H9 (cell line): ENCODE data around the gene TMSB15A. TPM values are rescaled to one million over a fixed set of nuclear protein-coding genes. Genes with fewer than 3 reads are reported as not detected.

Experiments used
- DNase-seq: peaks from one replicate; pipeline ENCODE4 v3.0.0-alpha.2; 2017
- H2AFZ ChIP-seq: one replicate; pipeline ENCODE4 v1.6.1; 2013; ENCODE audit warnings: mild to moderate bottlenecking, low read length, control low read depth, moderate library complexity
- H2AK5ac ChIP-seq: 2 replicates; pipeline ENCODE4 v1.6.1; 2013; ENCODE audit warnings: low read length, control low read depth, mixed read lengths; ENCODE audit not compliant: insufficient read length
- H2BK120ac ChIP-seq: one replicate; pipeline ENCODE4 v1.6.1; 2013; ENCODE audit warnings: low read depth, mild to moderate bottlenecking, low read length, control low read depth, inconsistent platforms; ENCODE audit not compliant: poor library complexity, severe bottlenecking
- H2BK12ac ChIP-seq: 2 replicates; pipeline ENCODE4 v1.6.1; 2013; ENCODE audit warnings: low read length, control low read depth, mixed read lengths, low read depth; ENCODE audit not compliant: insufficient read length
- H2BK15ac ChIP-seq: 2 replicates; pipeline ENCODE4 v1.6.1; 2013; ENCODE audit warnings: low read depth, low read length, control low read depth
- H2BK20ac ChIP-seq: one replicate; pipeline ENCODE4 v1.6.1; 2013; ENCODE audit warnings: low read depth, mild to moderate bottlenecking, low read length, control low read depth, inconsistent platforms; ENCODE audit not compliant: poor library complexity, severe bottlenecking
- H2BK5ac ChIP-seq: 2 replicates; pipeline ENCODE4 v1.6.1; 2013; ENCODE audit warnings: low read length, control low read depth, mixed read lengths; ENCODE audit not compliant: insufficient read length
- H3K14ac ChIP-seq: 2 replicates; pipeline ENCODE4 v1.6.1; 2013; ENCODE audit warnings: low read length, control low read depth; ENCODE audit not compliant: insufficient read depth
- H3K18ac ChIP-seq: 2 replicates; pipeline ENCODE4 v1.6.1; 2013; ENCODE audit warnings: low read depth, mild to moderate bottlenecking, mixed read lengths, low read length, control low read depth; ENCODE audit not compliant: insufficient read length
- H3K23ac ChIP-seq: 2 replicates; pipeline ENCODE4 v1.6.1; 2013; ENCODE audit warnings: low read length, control low read depth, mixed read lengths, low read depth; ENCODE audit not compliant: insufficient read length
- H3K23me2 ChIP-seq: 2 replicates; pipeline ENCODE4 v1.6.1; 2013; ENCODE audit warnings: low read depth, mild to moderate bottlenecking, mixed read lengths, low read length, control low read depth; ENCODE audit not compliant: insufficient read length, poor library complexity, severe bottlenecking
- H3K27ac ChIP-seq: 2 replicates; pipeline ENCODE4 v1.5.1; 2013; ENCODE audit warnings: low read length, control low read depth, mixed read lengths, low read depth; ENCODE audit not compliant: insufficient read length
- H3K27me3 ChIP-seq: 2 replicates; pipeline ENCODE4 v1.6.1; 2013; ENCODE audit warnings: low read length, control low read depth, inconsistent platforms; ENCODE audit not compliant: insufficient read depth
- H3K4ac ChIP-seq: 2 replicates; pipeline ENCODE4 v1.6.1; 2013; ENCODE audit warnings: low read depth, mild to moderate bottlenecking, control low read depth, inconsistent platforms, low read length, moderate library complexity
- H3K4me1 ChIP-seq: 2 replicates; pipeline ENCODE4 v1.6.1; 2013; ENCODE audit warnings: low read length, control low read depth, inconsistent platforms; ENCODE audit not compliant: insufficient read depth
- H3K4me2 ChIP-seq: 2 replicates; pipeline ENCODE4 v1.6.1; 2013; ENCODE audit warnings: low read length, control low read depth, mixed read lengths; ENCODE audit not compliant: insufficient read length, insufficient read depth
- H3K56ac ChIP-seq: 2 replicates; pipeline ENCODE4 v1.6.1; 2013; ENCODE audit warnings: low read depth, mild to moderate bottlenecking, mixed read lengths, low read length, control low read depth; ENCODE audit not compliant: insufficient read length
- H3K79me1 ChIP-seq: 2 replicates; pipeline ENCODE4 v1.6.1; 2013; ENCODE audit warnings: low read depth, mild to moderate bottlenecking, moderate library complexity, low read length, control low read depth, inconsistent platforms; ENCODE audit not compliant: insufficient read depth, poor library complexity, severe bottlenecking
- H3K79me2 ChIP-seq: 2 replicates; pipeline ENCODE4 v1.6.1; 2013; ENCODE audit warnings: low read length, control low read depth, inconsistent platforms; ENCODE audit not compliant: insufficient read depth
- H3K9ac ChIP-seq: 2 replicates; pipeline ENCODE4 v1.6.1; 2013; ENCODE audit warnings: low read length, control low read depth, mixed read lengths; ENCODE audit not compliant: insufficient read length; ENCODE audit errors: extremely low read depth
- H3K9me3 ChIP-seq: one replicate; pipeline ENCODE4 v1.6.1; 2013; ENCODE audit warnings: low read depth, low read length, inconsistent platforms; ENCODE audit not compliant: control insufficient read depth
- H3T11ph ChIP-seq: one replicate; pipeline ENCODE4 v1.6.1; 2013; ENCODE audit warnings: mild to moderate bottlenecking, low read length, control low read depth, inconsistent platforms
- H4K20me1 ChIP-seq: one replicate; pipeline ENCODE4 v1.6.1; 2013; ENCODE audit not compliant: control insufficient read depth, insufficient read length, insufficient read depth
- H4K5ac ChIP-seq: 2 replicates; pipeline ENCODE4 v1.6.1; 2013; ENCODE audit warnings: low read depth, mild to moderate bottlenecking, mixed read lengths, low read length, control low read depth; ENCODE audit not compliant: insufficient read length
- H4K8ac ChIP-seq: replicated peaks from 2 replicates; pipeline ENCODE4 v1.6.1; 2013; ENCODE audit warnings: low read length, control low read depth, mixed read lengths, low read depth; ENCODE audit not compliant: insufficient read length
- H4K91ac ChIP-seq: 2 replicates; pipeline ENCODE4 v1.6.1; 2013; ENCODE audit warnings: low read depth, mild to moderate bottlenecking, moderate library complexity, mixed read lengths, low read length, control low read depth; ENCODE audit not compliant: insufficient read length
- H3K27ac Mint-ChIP-seq, 3 experiments: 2 replicates in 2 of 3; 3 replicates in 1 of 3; pipeline ENCODE4 v1.8.0; 2020 to 2021; ENCODE audit warnings: mixed read lengths in 3 of 3, mild to moderate bottlenecking in 1 of 3, moderate library complexity in 1 of 3
- H3K27me3 Mint-ChIP-seq: 2 replicates; pipeline ENCODE4 v1.8.0; 2021; ENCODE audit warnings: low read depth, mild to moderate bottlenecking, moderate library complexity, mixed read lengths
- H3K36me3 Mint-ChIP-seq, 3 experiments: 2 replicates in 2 of 3; 3 replicates in 1 of 3; pipeline ENCODE4 v1.8.0; 2020 to 2021; ENCODE audit warnings: low read depth in 3 of 3, mixed read lengths in 3 of 3; ENCODE audit not compliant: insufficient read depth in 1 of 3
- H3K4me1 Mint-ChIP-seq, 2 experiments: 2 replicates each; pipeline ENCODE4 v1.8.0; 2020; ENCODE audit warnings: mixed read lengths in 2 of 2
- H3K4me3 Mint-ChIP-seq, 2 experiments: 2 replicates in 1 of 2; 3 replicates in 1 of 2; pipeline ENCODE4 v1.8.0; 2020 to 2021; ENCODE audit warnings: mild to moderate bottlenecking in 2 of 2, mixed read lengths in 2 of 2, moderate library complexity in 1 of 2
- H3K9me3 Mint-ChIP-seq, 2 experiments: 2 replicates in 1 of 2; 3 replicates in 1 of 2; pipeline ENCODE4 v1.8.0; 2020; ENCODE audit warnings: mild to moderate bottlenecking in 2 of 2, mixed read lengths in 2 of 2, moderate library complexity in 1 of 2
- WGBS: extraction: QIAGEN DNeasy Blood & Tissue Kit; methylation state at CpG from one replicate; pipeline ENCODE4 v1.1.7; 2013; ENCODE audit warnings: missing lambda C conversion rate, low lambda C conversion rate, mixed read lengths; ENCODE audit not compliant: insufficient read length; ENCODE audit errors: extremely low coverage; 5-methylcytosine and 5-hydroxymethylcytosine counted together
- total RNA-seq: library from RNA; stranded (reverse); gene quantifications from 2 replicates; pipeline ENCODE4 v1.2.1, GENCODE V29; 2021
- TF ChIP-seq, protein P1 (sequence below): fragments of 200-600 bp; sonication (generic); conservative IDR thresholded peaks from 3 replicates; pipeline ENCODE4 v1.8.0; 2021; ENCODE audit warnings: antibody characterized with exemption, mild to moderate bottlenecking

TMSB15A gene
- total RNA-seq, 1 experiment from 2014 or later = 69.2 TPM

DNA sequence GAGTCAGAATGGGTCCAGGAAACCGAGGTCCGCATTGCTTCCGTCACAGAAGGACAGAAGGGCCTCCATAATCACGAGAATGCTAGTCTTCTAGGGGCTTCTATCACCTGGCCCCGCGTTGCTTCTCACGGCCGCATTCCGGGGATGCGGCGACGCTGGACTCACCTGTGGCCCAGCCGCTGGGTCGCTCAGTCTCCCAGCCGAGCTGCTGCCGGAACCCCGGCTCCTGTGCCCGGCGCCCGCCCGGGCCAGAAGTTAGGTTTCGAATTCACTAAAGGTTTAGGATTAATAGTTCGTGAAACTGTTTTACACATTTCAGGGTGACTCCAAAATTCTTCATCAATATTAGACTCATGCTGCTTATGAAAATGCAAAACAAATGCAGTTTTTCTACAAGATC is 31.7 kb upstream of the TMSB15A start:
- Mint-ChIP-seq H3K9me3 (peaks cover 63 to 73% of the 10 kb centered on the region in 2 experiments), H3K4me1 (peaks cover 9 to 14% of the 10 kb centered on the region in 2 experiments), H3K36me3 (peaks cover 0 to 3% (median 0%) of the 10 kb centered on the region in 3 experiments; a peak in 3 of 7 replicates), H3K27me3 (peaks cover 13% of the 10 kb centered on the region), H3K4me3 (no peak overlapping the region), H3K27ac (no peak overlapping the region)
- Histone ChIP-seq H3K14ac (no peak overlapping the region), H2BK12ac (no peak overlapping the region), H3K9me3 (peaks cover 12% of the 10 kb centered on the region), H3K4ac (no peak overlapping the region), H3K56ac (no peak overlapping the region), H4K20me1 (no peaks in the 10 kb centered on the region), H3K79me1 (no peaks in the 10 kb centered on the region), H3K4me2 (no peak overlapping the region), H2BK5ac (no peak overlapping the region), H4K8ac (no peak overlapping the region), H2BK15ac (no peak overlapping the region), H4K5ac (no peak overlapping the region), H3K27me3 (no peaks in the 10 kb centered on the region), H3K18ac (no peak overlapping the region), H3K23ac (no peak overlapping the region), H4K91ac (no peak overlapping the region), H3K9ac (no peak overlapping the region), H2AFZ (no peak overlapping the region), H2BK20ac (no peak overlapping the region), H3K79me2 (no peaks in the 10 kb centered on the region), H2BK120ac (no peak overlapping the region), H3K23me2 (no peaks in the 10 kb centered on the region), H2AK5ac (no peak overlapping the region), H3K4me1 (no peaks in the 10 kb centered on the region), H3K27ac (no peak overlapping the region), H3T11ph (no peak overlapping the region)
- TF ChIP-seq, protein P1, sequence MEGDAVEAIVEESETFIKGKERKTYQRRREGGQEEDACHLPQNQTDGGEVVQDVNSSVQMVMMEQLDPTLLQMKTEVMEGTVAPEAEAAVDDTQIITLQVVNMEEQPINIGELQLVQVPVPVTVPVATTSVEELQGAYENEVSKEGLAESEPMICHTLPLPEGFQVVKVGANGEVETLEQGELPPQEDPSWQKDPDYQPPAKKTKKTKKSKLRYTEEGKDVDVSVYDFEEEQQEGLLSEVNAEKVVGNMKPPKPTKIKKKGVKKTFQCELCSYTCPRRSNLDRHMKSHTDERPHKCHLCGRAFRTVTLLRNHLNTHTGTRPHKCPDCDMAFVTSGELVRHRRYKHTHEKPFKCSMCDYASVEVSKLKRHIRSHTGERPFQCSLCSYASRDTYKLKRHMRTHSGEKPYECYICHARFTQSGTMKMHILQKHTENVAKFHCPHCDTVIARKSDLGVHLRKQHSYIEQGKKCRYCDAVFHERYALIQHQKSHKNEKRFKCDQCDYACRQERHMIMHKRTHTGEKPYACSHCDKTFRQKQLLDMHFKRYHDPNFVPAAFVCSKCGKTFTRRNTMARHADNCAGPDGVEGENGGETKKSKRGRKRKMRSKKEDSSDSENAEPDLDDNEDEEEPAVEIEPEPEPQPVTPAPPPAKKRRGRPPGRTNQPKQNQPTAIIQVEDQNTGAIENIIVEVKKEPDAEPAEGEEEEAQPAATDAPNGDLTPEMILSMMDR = no peak
- WGBS = no CpG with 5 or more reads among the region's 23 CpGs
- DNase-seq = no peak
